MCF 10A (cell line): ENCODE measurements around the gene SEPSECS. TPM values are rescaled to one million over a fixed set of nuclear protein-coding genes. Genes with fewer than 3 reads are reported as not detected.

Source experiments
- BruUV-seq: library from RNA; stranded (reverse); fragments of 400-500 nt; replicated peaks from 2 replicates; lab custom pipeline; 2021; lab: Mats Ljungman, UMichigan
- CTCF ChIA-PET: fragments of 300-600 bp; sonication (Branson Sonifier 250); formaldehyde crosslinking; extraction: SDS; loops from one replicate; lab custom pipeline; 2021; ENCODE audit warnings: antibody characterized with exemption, inconsistent platforms; lab: Yijun Ruan, JAX
- POLR2A ChIA-PET: fragments of 300-600, 350-650 bp; sonication (Branson Sonifier 250); formaldehyde crosslinking; extraction: SDS; loops from one replicate; lab custom pipeline; 2020; ENCODE audit warnings: antibody characterized with exemption, inconsistent platforms; lab: Yijun Ruan, JAX
- DNase-seq: peaks from one replicate; pipeline ENCODE4 v3.0.0-alpha.2; 2018; ENCODE audit not compliant: unreplicated experiment
- H3K27ac Mint-ChIP-seq: one replicate; pipeline ENCODE4 v1.8.0; 2022; ENCODE audit warnings: mild to moderate bottlenecking, low read depth, mixed read lengths; ENCODE audit not compliant: unreplicated experiment
- H3K27me3 Mint-ChIP-seq: one replicate; pipeline ENCODE4 v1.8.0; 2022; ENCODE audit warnings: mixed read lengths; ENCODE audit not compliant: insufficient read depth, unreplicated experiment
- H3K36me3 Mint-ChIP-seq: one replicate; pipeline ENCODE4 v1.8.0; 2022; ENCODE audit warnings: mild to moderate bottlenecking, moderate library complexity, mixed read lengths; ENCODE audit not compliant: insufficient read depth, unreplicated experiment
- H3K4me1 Mint-ChIP-seq: one replicate; pipeline ENCODE4 v1.8.0; 2022; ENCODE audit warnings: mixed read lengths; ENCODE audit not compliant: insufficient read depth, unreplicated experiment
- H3K4me3 Mint-ChIP-seq: one replicate; pipeline ENCODE4 v1.8.0; 2022; ENCODE audit warnings: mild to moderate bottlenecking, moderate library complexity, mixed read lengths; ENCODE audit not compliant: unreplicated experiment
- H3K9me3 Mint-ChIP-seq: one replicate; pipeline ENCODE4 v1.8.0; 2022; ENCODE audit warnings: mixed read lengths; ENCODE audit not compliant: unreplicated experiment
- intact Hi-C: fragments of 100-400 bp; cut with micrococcal nuclease; formaldehyde crosslinking; loops from 2 replicates; pipeline ENCODE4 v1.14.1; 2022
- total RNA-seq: library from RNA; stranded (reverse); gene quantifications from 2 replicates; pipeline ENCODE4 v1.2.3, GENCODE V29; 2022
- TF ChIP-seq, protein P1 (sequence below): fragments of 200-600 bp; IDR thresholded peaks from one replicate; pipeline ENCODE4 v1.8.0; 2022; ENCODE audit warnings: antibody characterized with exemption, mild to moderate bottlenecking; ENCODE audit not compliant: unreplicated experiment

SEPSECS gene
- total RNA-seq, 1 experiment from 2014 or later = 9.4 TPM

- Mint-ChIP-seq H3K27me3 (no peaks in the 10 kb centered on the region), H3K4me1 (no peaks in the 10 kb centered on the region), H3K36me3 (no peaks in the 10 kb centered on the region), H3K27ac (no peak overlapping the region), H3K4me3 (no peak overlapping the region), H3K9me3 (no peaks in the 10 kb centered on the region)
- DNase-seq = no peak
- POLR2A ChIA-PET = no interaction called here
- CTCF ChIA-PET = no interaction called here
- intact Hi-C loops = loop anchor here (10.0 kb wide), 1 partner anchor 407 kb away; no protein-coding TSS in a partner anchor
- no TSS peak for BruUV-seq
- TF ChIP-seq, protein P1, sequence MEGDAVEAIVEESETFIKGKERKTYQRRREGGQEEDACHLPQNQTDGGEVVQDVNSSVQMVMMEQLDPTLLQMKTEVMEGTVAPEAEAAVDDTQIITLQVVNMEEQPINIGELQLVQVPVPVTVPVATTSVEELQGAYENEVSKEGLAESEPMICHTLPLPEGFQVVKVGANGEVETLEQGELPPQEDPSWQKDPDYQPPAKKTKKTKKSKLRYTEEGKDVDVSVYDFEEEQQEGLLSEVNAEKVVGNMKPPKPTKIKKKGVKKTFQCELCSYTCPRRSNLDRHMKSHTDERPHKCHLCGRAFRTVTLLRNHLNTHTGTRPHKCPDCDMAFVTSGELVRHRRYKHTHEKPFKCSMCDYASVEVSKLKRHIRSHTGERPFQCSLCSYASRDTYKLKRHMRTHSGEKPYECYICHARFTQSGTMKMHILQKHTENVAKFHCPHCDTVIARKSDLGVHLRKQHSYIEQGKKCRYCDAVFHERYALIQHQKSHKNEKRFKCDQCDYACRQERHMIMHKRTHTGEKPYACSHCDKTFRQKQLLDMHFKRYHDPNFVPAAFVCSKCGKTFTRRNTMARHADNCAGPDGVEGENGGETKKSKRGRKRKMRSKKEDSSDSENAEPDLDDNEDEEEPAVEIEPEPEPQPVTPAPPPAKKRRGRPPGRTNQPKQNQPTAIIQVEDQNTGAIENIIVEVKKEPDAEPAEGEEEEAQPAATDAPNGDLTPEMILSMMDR = no peak
Observed at GRCh38 chr4:25141592-25141991, 18.7 kb downstream of the SEPSECS start.

GRCh38 chr4:25133132-25133531 is 27.1 kb downstream of the SEPSECS start:
- no peak for DNase-seq
- Mint-ChIP-seq H3K4me1 (no peaks in the 10 kb centered on the region), H3K27me3 (no peaks in the 10 kb centered on the region), H3K36me3 (no peaks in the 10 kb centered on the region), H3K9me3 (peaks cover 8% of the 10 kb centered on the region), H3K27ac (no peak overlapping the region), H3K4me3 (no peak overlapping the region)
- TF ChIP-seq, protein P1 = no peak
- ChIA-PET POLR2A (interaction anchor here (1.1 kb wide), 1 partner anchor 27 kb away, joined by 3 read pairs; no protein-coding TSS in a partner anchor), CTCF (interaction anchor here (0.5 to 3.1 kb wide), 4 partner anchors 12 to 780 kb away, joined by 3 to 16 read pairs (median 4); no protein-coding TSS in a partner anchor)
- intact Hi-C loops = no loop called here
- BruUV-seq = no TSS peak

DNA sequence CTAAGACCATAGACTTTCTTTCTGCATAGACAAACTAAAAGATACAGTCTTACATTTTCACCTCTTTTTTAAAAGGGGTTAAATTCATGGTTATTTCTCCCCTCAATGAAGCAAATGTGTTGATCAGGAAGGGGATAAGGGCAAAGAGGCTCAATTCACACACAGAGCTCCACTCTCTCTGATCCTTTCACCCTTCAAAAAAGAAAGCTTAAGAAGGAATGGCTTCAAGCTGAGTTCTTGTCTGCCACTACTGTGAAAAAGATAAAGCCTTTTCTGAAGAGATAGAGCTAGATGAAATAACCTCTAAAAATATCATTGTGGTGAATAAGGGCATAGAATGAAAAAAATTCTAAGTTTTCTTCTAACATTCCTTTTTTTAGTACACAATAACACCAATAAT is 28.3 kb downstream of the SEPSECS start:
- ChIA-PET CTCF (interaction anchor here (0.5 to 3.1 kb wide), 5 partner anchors 13 to 606 kb away, joined by 3 to 16 read pairs (median 3); no protein-coding TSS in a partner anchor), POLR2A (no interaction called here)
- intact Hi-C loops = no loop called here
- Mint-ChIP-seq H3K27ac (no peak overlapping the region), H3K36me3 (no peaks in the 10 kb centered on the region), H3K9me3 (peaks cover 8% of the 10 kb centered on the region), H3K27me3 (no peaks in the 10 kb centered on the region), H3K4me3 (no peak overlapping the region), H3K4me1 (no peaks in the 10 kb centered on the region)
- TF ChIP-seq, protein P1 = no peak
- DNase-seq = no peak
- no TSS peak for BruUV-seq

DNA sequence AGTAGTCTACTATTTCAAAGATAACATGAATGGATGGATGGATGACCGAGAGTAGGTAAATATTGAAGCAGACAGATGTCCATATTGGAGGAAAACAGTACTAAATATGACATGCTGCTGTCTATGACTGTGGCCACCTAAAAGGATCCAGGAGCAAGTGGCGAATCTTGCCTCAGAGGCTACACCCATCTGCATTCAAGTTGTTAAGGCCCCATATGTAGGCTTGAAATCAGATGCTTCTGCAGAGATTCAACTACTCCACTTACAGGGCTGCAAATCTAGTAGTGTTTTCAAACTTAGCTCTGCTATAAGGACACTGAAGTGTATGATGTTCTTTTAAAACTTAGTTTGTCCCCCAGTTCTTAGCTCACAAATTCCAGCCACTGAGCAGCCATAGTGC is 28.9 kb downstream of the SEPSECS start:
- Mint-ChIP-seq H3K27me3 (no peaks in the 10 kb centered on the region), H3K4me3 (no peak overlapping the region), H3K36me3 (no peaks in the 10 kb centered on the region), H3K27ac (no peak overlapping the region), H3K9me3 (peaks cover 8% of the 10 kb centered on the region), H3K4me1 (no peaks in the 10 kb centered on the region)
- TF ChIP-seq, protein P1 = no peak
- no TSS peak for BruUV-seq
- ChIA-PET POLR2A (interaction anchor here (1.4 kb wide), 1 partner anchor 28 kb away, joined by 4 read pairs; the partner anchor contains the start of gene SEPSECS), CTCF (interaction anchor here (0.9 to 3.1 kb wide), 3 partner anchors 14 to 151 kb away, joined by 3 to 16 read pairs (median 3); no protein-coding TSS in a partner anchor)
- intact Hi-C loops = no loop called here
- no peak for DNase-seq
